GM19239 (cell line): ENCODE results near the gene RABL3.
"Not testable (repeated sequence)": the region's sequence is repeated elsewhere in the genome, so short reads cannot be mapped to it uniquely, and the experiment has no call there.

Experiments used
- DNase-seq: peaks from one replicate; pipeline ENCODE4 v3.0.0; 2011; ENCODE audit warnings: low spot score; ENCODE audit not compliant: insufficient read length
- FAIRE-seq: peaks from 2 replicates; lab custom pipeline; 2011; peaks lifted over from hg19 to GRCh38; lab: Jason Lieb, UNC

Gene RABL3, protein sequence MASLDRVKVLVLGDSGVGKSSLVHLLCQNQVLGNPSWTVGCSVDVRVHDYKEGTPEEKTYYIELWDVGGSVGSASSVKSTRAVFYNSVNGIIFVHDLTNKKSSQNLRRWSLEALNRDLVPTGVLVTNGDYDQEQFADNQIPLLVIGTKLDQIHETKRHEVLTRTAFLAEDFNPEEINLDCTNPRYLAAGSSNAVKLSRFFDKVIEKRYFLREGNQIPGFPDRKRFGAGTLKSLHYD

DNA sequence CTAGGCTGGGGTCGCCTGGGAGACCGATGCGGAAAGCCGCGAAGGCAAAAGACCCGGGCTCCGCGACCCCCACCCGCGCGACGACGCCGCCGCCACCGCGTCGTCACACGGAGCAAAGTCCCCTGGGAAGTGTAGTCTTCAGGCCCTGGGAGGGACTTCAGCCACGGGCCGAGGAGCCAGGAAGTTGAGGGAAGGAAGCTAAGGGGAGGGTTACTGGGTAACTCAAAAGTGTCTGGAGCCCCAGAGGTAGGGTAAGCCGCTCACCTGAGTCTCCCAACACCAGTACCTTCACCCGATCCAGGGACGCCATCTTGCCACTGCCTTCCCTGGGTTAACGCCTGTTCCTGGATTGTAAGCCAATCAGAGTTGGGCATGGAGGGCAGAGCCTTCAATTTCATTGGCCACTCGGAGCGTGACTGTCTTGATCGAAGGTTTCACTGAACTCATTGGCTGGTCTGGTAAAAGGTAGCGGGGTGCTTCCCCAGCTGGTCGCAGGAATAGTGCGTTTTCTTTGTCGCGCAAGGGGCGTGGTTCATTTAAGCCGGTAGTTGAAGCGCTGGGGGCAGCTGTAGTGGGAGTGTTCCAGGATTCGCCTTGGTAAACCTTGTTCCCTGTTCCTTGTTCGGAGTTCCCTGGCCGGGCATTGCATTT is at the start of gene RABL3, which contains the start of gene GTF2E1:
TSS of gene RABL3 (minus strand) at position 319 of the 651 bp plus-strand sequence. CDS start at position 310, 9 bp downstream.
TSS of gene GTF2E1 (plus strand) at position 547 of the 651 bp plus-strand sequence. CDS start 7,809 bp downstream, outside the sequence.
- peak; percentile 80 for DNase-seq
- peak; percentile 100 for FAIRE-seq

DNA sequence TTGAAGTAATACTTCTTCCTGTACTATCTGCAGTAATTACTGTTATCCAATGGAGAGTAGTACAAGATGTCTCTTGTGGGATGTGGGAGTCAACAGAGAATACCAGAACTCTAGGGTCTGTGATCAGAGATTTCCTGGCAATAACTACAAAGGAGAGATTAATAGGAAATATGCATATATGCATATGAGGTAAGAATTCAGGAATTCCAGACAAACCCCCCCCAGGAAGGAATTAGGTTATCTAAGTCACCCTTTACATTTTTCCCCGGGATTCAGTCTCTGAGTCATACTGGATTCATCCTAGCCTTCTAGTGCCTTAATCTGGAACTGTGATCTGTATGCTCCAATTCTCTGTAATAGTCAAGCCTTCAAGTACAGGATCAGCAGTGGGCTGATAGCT is 49.6 kb upstream of the RABL3 start:
- DNase-seq, result no peak
- no peak for FAIRE-seq

DNA sequence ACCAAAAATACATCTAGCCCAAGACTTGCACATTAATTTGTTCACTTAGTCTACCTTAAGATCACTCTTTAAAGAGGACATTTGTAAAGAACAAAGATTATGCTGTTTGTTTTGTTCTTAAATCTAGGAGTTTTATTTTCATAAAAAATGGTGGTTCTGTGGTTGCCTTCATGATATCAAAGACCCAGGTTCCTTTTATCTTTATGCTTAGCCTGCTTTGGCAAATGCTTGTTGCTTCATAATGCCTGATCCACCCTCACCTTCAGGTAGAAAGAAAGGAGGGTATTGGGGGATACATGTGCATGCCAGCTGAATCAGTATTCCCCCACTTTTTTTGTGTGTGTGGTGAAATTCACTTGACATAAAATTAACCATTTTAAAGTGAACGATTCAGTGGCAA is 48.7 kb upstream of the RABL3 start:
- DNase-seq, result no peak
- FAIRE-seq, result no peak

DNA sequence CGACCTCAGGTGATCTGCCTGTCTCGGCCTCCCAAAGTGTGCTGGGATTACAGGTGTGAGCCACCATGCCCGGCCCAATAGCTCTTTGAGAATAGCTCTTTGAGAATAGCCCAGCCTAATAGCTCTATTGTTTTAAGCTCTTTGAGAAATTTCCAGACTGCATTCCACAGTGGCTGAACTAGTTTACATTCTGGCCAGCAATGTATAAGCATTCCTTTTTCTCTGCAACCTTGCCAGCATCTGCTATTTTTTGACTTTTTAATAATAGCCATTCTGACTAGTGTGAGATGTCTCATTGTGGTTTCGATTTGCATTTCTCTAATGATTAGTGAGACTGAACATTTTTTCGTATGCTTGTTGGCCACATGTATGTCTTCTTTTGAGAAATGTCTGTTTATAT is 43.5 kb upstream of the RABL3 start:
- DNase-seq, result not testable (repeated sequence)
- FAIRE-seq, result peak; percentile 80

DNA sequence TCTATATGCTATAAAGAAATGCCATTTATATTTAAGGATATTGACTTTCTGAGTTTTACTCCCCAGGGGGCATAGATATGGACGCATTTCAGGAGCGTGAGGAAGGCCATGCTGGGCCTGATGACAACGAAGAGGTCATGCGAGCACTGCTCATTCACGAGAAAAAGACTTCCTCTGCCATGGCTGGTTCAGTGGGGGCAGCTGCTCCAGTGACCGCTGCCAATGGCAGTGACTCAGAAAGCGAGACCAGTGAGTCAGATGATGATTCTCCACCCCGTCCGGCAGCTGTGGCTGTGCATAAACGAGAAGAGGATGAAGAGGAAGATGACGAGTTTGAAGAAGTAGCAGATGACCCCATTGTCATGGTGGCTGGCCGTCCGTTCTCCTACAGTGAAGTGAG is 38.7 kb upstream of the RABL3 start:
- DNase-seq (peak; percentile 12), FAIRE-seq (peak; percentile 91)

DNA sequence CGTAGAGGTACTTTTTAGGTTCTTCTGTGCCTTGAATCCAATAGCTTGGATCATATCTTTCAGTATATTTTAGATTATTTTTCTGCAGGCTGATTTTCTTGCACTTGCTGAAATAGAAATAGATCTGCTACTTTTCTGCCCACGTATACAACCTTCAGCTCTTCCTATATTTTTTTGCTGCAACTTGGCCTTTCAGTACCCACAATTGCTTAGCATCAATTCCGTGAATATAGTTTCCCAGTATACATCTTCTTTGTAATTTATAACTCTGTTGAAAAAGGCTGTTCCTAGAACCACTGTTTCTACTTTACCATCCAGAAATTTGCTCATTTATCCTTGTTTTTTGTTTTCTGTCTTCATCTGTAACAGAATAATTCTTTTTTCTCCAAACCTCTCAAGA is 36.5 kb upstream of the RABL3 start:
- no peak for DNase-seq
- no peak for FAIRE-seq

DNA sequence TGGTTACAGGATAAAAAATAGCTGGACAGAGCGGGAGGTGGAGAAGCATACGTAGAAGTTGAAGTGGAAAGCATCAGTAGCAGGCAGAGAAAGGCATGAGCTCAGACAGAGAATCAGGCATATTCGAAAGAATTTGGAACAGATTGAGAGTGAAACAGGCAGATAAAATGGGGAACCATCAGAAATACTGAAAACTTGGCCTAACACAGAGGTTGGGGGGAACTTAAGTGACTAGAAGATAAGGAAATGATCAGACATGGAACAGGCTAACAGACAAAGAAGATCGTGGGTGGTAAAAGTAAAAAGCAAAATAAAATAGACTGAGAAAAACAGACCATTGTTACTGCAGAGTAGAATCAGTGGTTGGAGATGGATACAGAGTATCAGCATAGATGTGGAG is 33.1 kb upstream of the RABL3 start:
- DNase-seq (no peak), FAIRE-seq (no peak)

DNA sequence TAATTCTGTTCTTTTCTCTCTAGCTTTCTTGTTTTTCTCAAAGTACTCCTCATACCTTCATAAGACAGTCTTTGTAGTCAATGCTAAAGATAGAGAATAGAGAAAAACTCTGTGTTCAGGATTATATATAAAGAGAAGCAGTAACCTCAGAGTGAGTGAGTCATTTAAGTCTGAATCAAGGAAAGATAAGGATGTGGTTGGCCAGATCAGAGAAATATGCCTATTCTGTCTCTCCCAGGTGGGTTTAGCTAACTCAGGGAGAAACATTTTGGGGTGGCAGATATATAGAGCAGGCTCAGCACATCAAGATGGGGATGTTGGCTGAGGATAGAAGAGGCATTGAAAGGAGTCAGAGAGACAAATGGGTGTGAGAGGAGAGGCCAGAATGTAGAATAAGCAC is 31.6 kb upstream of the RABL3 start:
- FAIRE-seq, result no peak
- DNase-seq, result no peak

DNA sequence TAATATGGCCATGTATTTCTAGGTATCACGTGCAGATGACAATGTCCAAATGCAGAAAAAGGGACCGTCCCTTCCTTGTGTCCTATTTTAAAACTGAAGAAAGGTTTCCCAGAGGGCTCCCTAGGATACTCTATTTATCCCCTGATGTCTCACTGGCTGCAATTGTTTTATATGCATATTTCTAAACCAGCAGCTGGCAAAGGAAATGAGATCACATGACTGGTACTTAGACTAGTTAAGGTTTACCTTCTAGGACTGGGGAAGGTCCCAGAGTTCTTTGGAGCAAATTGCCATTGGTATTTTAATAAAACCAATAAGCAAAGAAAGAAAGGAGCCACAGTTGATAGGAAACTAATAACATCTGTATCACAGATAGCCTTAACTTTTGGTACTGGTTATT is 29.8 kb upstream of the RABL3 start:
- no peak for DNase-seq
- peak; percentile 37 for FAIRE-seq

DNA sequence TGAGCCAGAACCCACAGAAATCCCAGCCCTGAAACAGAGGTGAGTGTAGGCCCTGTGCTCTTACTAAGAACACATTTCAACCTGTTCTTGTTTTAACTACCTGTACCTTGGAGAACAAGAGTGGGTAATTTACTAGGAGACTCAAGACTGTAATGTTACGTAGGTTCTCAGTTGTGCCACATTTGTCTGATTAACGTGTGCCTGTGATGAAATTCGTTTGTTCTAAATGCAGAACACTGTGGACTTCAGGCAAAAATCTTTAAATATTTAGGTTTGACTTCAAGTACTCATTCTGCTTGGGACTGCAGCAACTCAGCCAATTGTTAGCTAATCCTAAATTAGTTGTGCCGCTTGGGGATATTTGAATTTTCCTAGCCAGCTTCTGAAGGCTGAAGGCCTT is 28.6 kb upstream of the RABL3 start:
- no peak for DNase-seq
- peak; percentile 66 for FAIRE-seq

DNA sequence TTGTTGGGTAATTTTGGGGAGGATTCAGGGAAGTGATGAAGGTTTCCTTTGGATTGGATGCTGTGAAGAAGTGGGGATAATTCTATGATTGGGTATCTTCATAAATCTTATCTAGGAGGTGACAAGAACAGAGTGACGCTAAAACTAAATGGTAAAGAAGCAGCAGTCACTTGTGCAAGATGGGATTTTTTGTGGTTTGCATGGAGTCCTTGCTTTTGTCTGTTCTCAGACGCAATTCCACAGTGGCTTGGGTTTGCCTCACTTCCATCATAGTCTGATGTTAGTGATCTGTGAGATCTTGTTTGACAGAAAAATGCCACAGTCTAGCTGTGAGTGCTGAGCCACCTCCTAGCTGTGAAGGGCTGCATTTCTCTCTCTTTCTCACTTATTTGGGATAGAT is 27.1 kb upstream of the RABL3 start:
- DNase-seq (no peak), FAIRE-seq (no peak)

DNA sequence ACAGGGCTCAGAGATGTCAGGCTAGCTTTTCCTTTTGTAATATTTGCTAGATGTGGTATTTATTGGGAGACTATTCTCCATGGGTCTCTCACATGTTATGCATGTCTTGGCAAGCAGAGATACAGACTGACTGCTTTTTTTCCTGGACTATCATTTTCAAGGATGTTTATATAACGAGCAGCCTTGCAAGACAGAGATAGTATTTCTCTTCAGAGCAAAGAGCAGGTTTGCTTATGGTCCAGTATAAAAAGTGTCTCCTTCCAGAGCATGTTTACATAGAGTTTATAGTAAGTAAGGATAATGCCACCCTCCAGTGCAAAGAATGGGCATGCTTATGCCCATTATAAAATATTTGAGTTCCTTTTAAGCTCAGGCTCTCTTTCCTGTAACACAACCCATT is 24.8 kb upstream of the RABL3 start:
- FAIRE-seq (no peak), DNase-seq (no peak)

DNA sequence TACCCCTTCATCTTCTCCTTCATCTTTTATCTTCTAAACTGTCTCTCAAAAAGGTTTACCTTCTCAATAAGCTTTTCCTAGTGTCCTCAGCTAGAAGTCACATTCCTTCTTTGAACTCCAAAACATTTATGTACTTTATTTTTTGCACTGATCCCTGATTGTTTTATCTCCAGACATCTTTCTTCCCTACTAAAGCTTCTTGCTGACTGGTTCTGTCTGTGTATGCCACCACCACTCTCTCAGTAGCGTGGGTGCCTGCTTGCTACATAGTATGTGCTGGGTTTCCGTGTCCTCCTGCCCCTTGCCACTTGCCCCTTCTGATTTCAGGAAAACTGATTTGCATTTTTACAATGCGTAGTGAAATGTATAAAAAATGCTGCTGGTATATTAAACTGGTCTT is 24.3 kb upstream of the RABL3 start:
- DNase-seq (no peak), FAIRE-seq (no peak)

DNA sequence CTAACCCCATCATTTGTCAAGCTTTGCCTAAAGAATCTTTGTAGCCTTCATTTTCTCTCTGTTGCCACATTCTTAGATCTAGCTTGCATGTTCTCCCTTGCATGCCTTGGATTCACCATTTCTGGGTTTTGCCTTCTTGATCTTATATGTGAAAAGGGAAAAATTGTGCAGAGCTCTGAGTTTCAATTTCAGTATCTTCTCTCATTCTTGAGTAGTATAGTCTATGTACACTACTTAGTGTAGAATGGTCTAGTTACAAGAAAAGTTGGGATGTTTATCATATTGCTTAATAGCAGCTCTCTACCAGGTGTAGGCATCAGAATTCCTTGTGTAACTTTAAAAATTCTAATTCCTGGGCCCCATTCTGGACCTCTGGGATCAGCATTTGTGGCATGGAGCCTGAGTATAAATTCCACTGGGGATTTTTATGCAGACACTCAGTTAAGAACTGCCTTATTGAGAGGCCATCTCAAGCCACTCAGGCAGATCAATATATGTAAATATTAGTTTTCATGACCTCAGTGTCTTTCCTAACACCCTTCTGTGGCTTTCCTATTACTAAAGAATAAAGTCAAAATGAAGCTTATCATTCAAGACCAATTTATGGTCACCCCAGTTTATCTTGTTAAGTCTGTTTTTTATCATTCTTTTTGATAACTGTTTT is 23.6 kb upstream of the RABL3 start:
- DNase-seq, result no peak
- peak; percentile 88 for FAIRE-seq

DNA sequence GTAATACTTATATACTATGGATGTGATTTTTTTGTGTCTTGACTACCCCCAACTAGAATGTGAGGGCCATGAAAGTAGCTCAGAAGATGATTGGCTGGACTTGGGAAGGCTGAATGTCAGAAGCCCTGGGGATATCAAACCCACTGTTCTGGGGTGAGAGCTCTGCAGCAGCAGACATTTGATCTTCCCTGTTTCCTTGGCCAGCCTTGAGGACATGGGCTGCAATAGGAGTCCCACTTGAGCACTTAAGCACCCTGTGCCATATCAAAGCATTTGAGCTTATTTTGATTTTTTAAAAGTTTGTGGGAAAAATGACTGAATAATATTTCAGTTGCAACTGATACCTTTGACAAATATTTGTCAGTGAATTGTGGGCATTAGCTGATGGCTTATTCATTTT is 21.9 kb upstream of the RABL3 start:
- FAIRE-seq (peak; percentile 33), DNase-seq (no peak)

DNA sequence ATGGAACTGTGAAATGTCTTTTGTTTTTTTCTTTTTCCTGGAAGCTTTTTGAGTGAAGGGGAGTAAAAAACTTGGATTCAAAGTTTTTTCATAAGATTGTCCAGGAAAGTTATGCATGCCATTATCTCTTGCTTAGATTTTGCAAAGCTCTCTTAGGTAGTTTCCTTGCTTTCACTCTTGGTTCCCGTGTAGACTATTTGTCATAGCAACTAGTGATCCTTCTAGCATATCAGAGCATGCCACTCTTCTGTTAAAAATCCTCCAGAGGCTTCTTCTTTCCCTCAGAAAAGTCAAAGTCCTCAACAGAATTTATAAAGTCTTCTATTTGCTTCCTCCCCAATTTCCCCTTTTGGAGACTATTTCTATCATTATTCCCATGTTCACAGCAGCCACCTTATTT is 21.3 kb upstream of the RABL3 start:
- FAIRE-seq (no peak), DNase-seq (no peak)

DNA sequence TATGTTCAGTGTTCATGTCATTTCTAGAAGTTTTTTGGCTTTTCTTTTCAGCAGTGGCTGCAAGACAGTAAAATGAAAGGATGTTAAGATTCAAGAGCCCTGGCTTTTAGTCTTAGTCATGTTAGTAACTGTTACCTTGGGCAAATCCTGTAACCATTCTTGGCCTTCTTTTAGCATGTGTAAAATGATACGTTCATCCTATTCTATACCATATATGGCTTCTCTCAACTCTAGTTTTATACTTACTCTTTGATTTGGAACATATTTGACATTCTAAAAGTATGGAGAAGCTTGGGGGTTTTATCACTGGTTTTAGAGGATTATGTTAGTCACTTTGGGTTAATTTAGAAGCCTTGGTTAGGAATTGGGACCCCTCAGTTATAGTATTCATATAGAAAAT is 20.3 kb upstream of the RABL3 start:
- DNase-seq (no peak), FAIRE-seq (peak; percentile 44)

DNA sequence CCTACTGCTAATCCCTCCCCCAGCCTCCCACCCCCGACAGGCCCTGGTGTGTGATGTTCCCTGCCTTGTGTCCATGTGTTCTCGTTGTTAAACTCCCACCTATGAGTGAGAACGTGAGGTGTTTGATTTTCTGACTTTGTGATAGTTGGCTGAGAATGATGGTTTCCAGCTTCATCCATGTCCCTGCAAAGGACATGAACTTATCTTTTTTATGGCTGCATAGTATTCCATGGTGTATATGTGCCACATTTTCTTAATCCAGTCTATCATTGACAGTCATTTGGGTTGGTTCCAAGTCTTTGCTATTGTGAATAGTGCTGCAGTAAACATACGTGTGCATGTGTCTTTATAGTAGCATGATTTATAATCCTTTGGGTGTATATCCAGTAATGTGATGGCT is 16.2 kb upstream of the RABL3 start:
- not testable (repeated sequence) for DNase-seq, FAIRE-seq

DNA sequence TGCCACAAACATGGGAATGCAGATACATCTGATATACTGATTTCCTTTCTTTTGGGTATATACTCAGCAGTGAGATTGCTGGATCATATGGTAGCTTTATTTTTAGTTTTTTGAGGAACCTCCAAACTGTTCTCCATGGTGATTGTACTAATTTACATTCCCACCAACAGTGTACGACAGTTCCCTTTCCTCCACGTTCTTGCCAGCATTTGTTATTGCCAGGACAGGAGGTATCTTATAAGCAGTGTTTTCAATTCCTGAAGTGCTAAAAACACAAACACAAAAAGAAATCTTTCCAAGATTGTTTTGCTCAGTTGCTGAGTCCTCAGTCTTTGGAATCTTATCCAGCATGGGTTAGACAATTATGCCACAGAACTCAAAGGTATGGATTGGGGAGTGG is 13.7 kb upstream of the RABL3 start:
- FAIRE-seq, result no peak

DNA sequence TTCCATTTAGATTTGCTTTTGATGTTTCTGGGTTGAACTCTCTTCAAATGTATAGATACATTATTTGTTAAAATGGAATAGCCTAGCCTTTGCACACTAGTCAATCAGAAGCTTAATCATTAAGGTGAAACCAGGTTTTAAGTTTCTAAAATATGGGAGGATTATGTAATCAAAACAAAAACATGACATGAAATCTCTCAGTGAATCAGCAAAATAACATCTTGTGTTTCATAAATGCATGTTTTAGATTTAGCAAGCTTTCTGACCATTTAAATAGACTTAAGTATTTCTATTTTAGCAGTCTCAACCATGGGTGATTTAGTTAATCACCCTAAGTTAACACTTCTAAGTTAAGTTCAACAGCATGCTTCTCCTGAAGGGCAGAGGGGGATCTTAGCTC is 11.5 kb upstream of the RABL3 start:
- no peak for DNase-seq
- no peak for FAIRE-seq

More for the DNA sequence above, 13.7 kb upstream of the RABL3 start:
- no peak for DNase-seq

DNA sequence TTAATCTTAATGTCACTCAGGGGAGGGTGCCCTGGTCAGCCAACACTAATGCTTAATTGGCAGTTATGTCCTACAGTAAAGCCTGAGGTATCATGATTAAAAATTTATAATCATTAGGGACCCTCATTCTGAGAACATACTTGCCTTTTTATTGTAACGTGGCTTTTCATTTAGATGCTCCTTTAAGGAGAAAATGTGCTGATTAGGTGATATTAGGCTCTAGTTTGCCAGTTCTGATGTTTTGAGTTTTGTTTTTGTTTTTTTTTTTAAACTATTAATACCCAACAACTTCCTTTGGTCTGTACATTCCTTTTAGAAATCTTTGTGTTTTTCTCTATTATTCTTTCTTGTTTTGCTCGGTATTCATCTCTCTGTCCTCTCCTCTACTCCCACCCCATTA is 10.5 kb upstream of the RABL3 start:
- FAIRE-seq (no peak), DNase-seq (no peak)
